ENCODE results near the gene PTPRM. TPM values are rescaled to one million over a fixed set of nuclear protein-coding genes. Genes with fewer than 3 reads are reported as not detected.

Gene PTPRM
- total and polyA plus RNA-seq, 2 of the 8 experiments (the other 6 are each of a cell fraction or from before 2014, with no cell fraction given), result 4.1 to 7.0 TPM

DNA sequence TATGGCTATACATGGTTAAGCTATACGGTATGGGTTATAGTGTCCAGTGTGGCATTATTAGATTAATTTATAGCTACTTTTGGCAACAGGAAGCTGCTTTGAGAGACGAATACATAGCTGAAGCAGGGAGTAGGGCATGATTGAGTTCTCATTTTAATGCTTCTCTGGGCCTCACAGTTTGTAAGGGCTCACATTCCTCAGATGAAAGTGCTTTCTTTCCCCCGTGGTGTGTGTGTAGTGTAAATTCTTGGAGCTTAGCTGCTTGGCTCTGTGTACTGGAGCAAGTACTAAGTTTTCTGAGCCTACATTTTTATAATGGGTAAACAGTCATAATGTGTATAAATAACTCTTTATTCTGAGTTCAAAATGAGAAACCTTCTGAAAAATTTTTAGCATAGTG, 173.7 kb downstream of the PTPRM start (continued):
- TF ChIP-seq SRF (IDR thresholded peaks at IDR 0.05; ENCODE audit: low read depth, low read length), result no peak
- TF ChIP-seq, protein P1, sequence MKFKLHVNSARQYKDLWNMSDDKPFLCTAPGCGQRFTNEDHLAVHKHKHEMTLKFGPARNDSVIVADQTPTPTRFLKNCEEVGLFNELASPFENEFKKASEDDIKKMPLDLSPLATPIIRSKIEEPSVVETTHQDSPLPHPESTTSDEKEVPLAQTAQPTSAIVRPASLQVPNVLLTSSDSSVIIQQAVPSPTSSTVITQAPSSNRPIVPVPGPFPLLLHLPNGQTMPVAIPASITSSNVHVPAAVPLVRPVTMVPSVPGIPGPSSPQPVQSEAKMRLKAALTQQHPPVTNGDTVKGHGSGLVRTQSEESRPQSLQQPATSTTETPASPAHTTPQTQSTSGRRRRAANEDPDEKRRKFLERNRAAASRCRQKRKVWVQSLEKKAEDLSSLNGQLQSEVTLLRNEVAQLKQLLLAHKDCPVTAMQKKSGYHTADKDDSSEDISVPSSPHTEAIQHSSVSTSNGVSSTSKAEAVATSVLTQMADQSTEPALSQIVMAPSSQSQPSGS (IDR thresholded peaks at IDR 0.05; ENCODE audit: low read length), result no peak
- TF ChIP-seq JUN (IDR thresholded peaks at IDR 0.05; ENCODE audit: low read depth, low read length), result no peak
- TF ChIP-seq, protein P2, sequence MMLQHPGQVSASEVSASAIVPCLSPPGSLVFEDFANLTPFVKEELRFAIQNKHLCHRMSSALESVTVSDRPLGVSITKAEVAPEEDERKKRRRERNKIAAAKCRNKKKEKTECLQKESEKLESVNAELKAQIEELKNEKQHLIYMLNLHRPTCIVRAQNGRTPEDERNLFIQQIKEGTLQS (IDR thresholded peaks at IDR 0.05; ENCODE audit: insufficient read depth, low read depth, low read length), result no peak
- TF ChIP-seq ZNF274 (IDR thresholded peaks at IDR 0.05; ENCODE audit: borderline replicate concordance, extremely low read depth, low read length), result no peak
- no peak for TF ChIP-seq PHF8 (conservative IDR thresholded peaks at IDR 0.05; ENCODE audit: low read depth, low read length)
- no peak for TF ChIP-seq POLR2A (IDR thresholded peaks at IDR 0.05; ENCODE audit: control extremely low read depth in 1 of 2, low read depth in 2 of 2, low read length in 2 of 2)
- no peak for TF ChIP-seq TCF12 (IDR thresholded peaks at IDR 0.05; ENCODE audit: low read depth, low read length)
- TF ChIP-seq CBX8 (IDR thresholded peaks at IDR 0.05; ENCODE audit: borderline replicate concordance, low read depth, low read length), result no peak
